Astrocyte (in vitro differentiated cells and primary cell): ENCODE results near the gene CEBPG. TPM values are rescaled to one million over a fixed set of nuclear protein-coding genes. Genes with fewer than 3 reads are reported as not detected.

Experiments used
- DNase-seq: peaks from one replicate; pipeline ENCODE4 v3.0.0-alpha.2; 2010; ENCODE audit warnings: low read depth
- FAIRE-seq: peaks from 2 replicates; lab custom pipeline; 2011; peaks lifted over from hg19 to GRCh38; lab: Jason Lieb, UNC
- H2AFZ ChIP-seq: 2 replicates; pipeline ENCODE4 v1.6.0; 2012; ENCODE audit warnings: low read depth, low read length, inconsistent platforms
- H3K27ac ChIP-seq: 2 replicates; pipeline ENCODE4 v1.5.1; 2011; ENCODE audit warnings: low read depth, low read length, inconsistent platforms
- H3K27me3 ChIP-seq: 2 replicates; pipeline ENCODE4 v1.6.0; 2011; ENCODE audit warnings: low read length, inconsistent platforms; ENCODE audit not compliant: insufficient read depth
- H3K36me3 ChIP-seq: 2 replicates; pipeline ENCODE4 v1.5.1; 2011; ENCODE audit warnings: low read length, inconsistent platforms; ENCODE audit not compliant: insufficient read depth
- H3K4me1 ChIP-seq: 2 replicates; pipeline ENCODE4 v1.5.1; 2011; ENCODE audit warnings: low read length, inconsistent platforms; ENCODE audit not compliant: insufficient read depth
- H3K4me2 ChIP-seq: 2 replicates; pipeline ENCODE4 v1.6.0; 2012; ENCODE audit warnings: low read length, inconsistent platforms
- H3K4me3 ChIP-seq: 2 replicates; pipeline ENCODE4 v1.5.1; 2011; ENCODE audit warnings: low read depth, mild to moderate bottlenecking, low read length, inconsistent platforms; ENCODE audit not compliant: insufficient read depth
- H3K79me2 ChIP-seq: 2 replicates; pipeline ENCODE4 v1.6.0; 2012; ENCODE audit warnings: mild to moderate bottlenecking, low read length, inconsistent platforms; ENCODE audit not compliant: insufficient read depth
- H3K9ac ChIP-seq: 2 replicates; pipeline ENCODE4 v1.6.0; 2012; ENCODE audit warnings: mild to moderate bottlenecking, low read length, inconsistent platforms
- H3K9me3 ChIP-seq: 2 replicates; pipeline ENCODE4 v1.5.1; 2012; ENCODE audit warnings: low read depth, mild to moderate bottlenecking, low read length, inconsistent platforms; ENCODE audit not compliant: insufficient read depth
- H4K20me1 ChIP-seq: 2 replicates; pipeline ENCODE4 v1.6.0; 2012; ENCODE audit warnings: low read length, inconsistent platforms; ENCODE audit not compliant: insufficient read depth
- H3K27ac Mint-ChIP-seq: one replicate; pipeline ENCODE4 v1.8.0; 2021; ENCODE audit warnings: mild to moderate bottlenecking, mixed read lengths; ENCODE audit not compliant: unreplicated experiment
- H3K27me3 Mint-ChIP-seq: one replicate; pipeline ENCODE4 v1.8.0; 2021; ENCODE audit warnings: low read depth, mixed read lengths; ENCODE audit not compliant: unreplicated experiment
- H3K36me3 Mint-ChIP-seq: one replicate; pipeline ENCODE4 v1.8.0; 2021; ENCODE audit warnings: low read depth, mixed read lengths; ENCODE audit not compliant: unreplicated experiment
- H3K4me1 Mint-ChIP-seq: one replicate; pipeline ENCODE4 v1.8.0; 2021; ENCODE audit warnings: low read depth, mixed read lengths; ENCODE audit not compliant: unreplicated experiment
- H3K4me3 Mint-ChIP-seq: one replicate; pipeline ENCODE4 v1.8.0; 2021; ENCODE audit warnings: mild to moderate bottlenecking, moderate library complexity, mixed read lengths; ENCODE audit not compliant: unreplicated experiment
- H3K9me3 Mint-ChIP-seq: one replicate; pipeline ENCODE4 v1.8.0; 2021; ENCODE audit warnings: mild to moderate bottlenecking, mixed read lengths; ENCODE audit not compliant: unreplicated experiment
- EZH2 ChIP-seq: IDR thresholded peaks from 2 replicates; pipeline ENCODE4 v1.6.1; 2012; ENCODE audit warnings: mild to moderate bottlenecking, low read length, inconsistent platforms; ENCODE audit not compliant: insufficient read depth
- total RNA-seq: library from RNA; stranded (reverse); gene quantifications from 2 replicates; pipeline ENCODE4 v1.2.1, GENCODE V29; 2021
- TF ChIP-seq, protein P1 (sequence below): IDR thresholded peaks from 2 replicates; pipeline ENCODE4 v1.5.1; 2011; ENCODE audit warnings: low read depth, mild to moderate bottlenecking, inconsistent platforms, low read length, moderate library complexity; ENCODE audit not compliant: insufficient read depth

CEBPG gene
- total RNA-seq, 1 donor from 2014 or later: 31.7 TPM

DNA sequence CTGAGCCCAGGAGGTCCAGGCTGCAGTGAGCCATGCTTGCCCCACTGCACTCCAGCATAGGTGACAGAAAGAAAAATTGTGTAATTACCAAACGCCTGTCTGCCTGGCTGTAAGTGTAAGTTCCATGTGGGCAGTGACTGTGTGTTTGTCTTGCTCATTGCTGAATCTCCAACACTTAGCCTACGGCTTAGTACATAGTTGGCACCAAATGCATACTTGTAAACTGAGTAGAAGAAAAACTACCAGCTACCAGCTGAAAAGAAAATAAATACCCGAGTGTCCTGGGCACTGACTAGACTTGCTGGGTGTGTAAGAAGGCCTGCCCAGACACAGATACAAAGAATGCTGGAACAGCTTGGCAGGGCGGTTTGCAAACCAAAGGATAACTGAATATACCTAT, 2.7 kb upstream of the CEBPG start:
- peaks cover 8% of the 10 kb centered on the region for H3K4me1 Mint-ChIP-seq
- Histone ChIP-seq H3K27ac (no peak overlapping the region), H4K20me1 (peaks cover 17% of the 10 kb centered on the region), H2AFZ (no peak overlapping the region), H3K79me2 (peaks cover 20% of the 10 kb centered on the region), H3K27me3 (peaks cover 7% of the 10 kb centered on the region), H3K4me1 (peaks cover 15% of the 10 kb centered on the region), H3K4me2 (no peak overlapping the region), H3K36me3 (no peaks in the 10 kb centered on the region), H3K9me3 (no peaks in the 10 kb centered on the region), H3K4me3 (no peak overlapping the region), H3K9ac (no peak overlapping the region)
- no peaks in the 10 kb centered on the region for H3K36me3 Mint-ChIP-seq
- no peak overlapping the region for H3K4me3 Mint-ChIP-seq
- H3K27me3 Mint-ChIP-seq: peaks cover 13% of the 10 kb centered on the region
- TF ChIP-seq EZH2: no peak
- TF ChIP-seq, protein P1, sequence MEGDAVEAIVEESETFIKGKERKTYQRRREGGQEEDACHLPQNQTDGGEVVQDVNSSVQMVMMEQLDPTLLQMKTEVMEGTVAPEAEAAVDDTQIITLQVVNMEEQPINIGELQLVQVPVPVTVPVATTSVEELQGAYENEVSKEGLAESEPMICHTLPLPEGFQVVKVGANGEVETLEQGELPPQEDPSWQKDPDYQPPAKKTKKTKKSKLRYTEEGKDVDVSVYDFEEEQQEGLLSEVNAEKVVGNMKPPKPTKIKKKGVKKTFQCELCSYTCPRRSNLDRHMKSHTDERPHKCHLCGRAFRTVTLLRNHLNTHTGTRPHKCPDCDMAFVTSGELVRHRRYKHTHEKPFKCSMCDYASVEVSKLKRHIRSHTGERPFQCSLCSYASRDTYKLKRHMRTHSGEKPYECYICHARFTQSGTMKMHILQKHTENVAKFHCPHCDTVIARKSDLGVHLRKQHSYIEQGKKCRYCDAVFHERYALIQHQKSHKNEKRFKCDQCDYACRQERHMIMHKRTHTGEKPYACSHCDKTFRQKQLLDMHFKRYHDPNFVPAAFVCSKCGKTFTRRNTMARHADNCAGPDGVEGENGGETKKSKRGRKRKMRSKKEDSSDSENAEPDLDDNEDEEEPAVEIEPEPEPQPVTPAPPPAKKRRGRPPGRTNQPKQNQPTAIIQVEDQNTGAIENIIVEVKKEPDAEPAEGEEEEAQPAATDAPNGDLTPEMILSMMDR: no peak
- H3K27ac Mint-ChIP-seq: no peak overlapping the region
- DNase-seq (no peak), FAIRE-seq (no peak)
- peaks cover 2% of the 10 kb centered on the region for H3K9me3 Mint-ChIP-seq

DNA sequence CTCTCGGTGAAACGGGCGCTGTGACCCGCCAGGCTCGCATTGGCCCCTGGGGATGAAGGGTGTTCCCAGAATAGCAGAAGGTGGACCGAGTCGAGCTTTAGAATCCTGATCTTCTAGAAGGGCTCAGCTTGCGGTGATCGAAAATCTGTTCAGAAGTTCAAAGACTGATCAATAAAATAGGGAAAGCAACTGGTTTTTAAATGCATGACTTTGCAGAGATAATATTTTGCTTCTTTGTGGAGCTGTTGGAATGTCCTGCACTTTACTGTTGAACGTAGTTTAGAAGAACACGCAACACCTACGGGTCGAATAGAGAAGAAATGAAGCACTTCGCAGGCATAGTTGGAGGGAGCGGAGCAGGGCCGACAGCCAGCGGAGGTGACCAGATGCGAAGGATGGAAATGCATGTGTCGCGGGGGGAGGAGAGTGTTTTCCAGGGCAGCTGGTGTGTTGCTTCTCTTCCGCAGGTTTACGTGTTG, 766 bp downstream of the CEBPG start:
- Histone ChIP-seq H3K9me3 (no peaks in the 10 kb centered on the region), H3K79me2 (peaks cover 54% of the 10 kb centered on the region), H3K4me2 (peak overlapping the region; percentile 93), H3K4me3 (peak overlapping the region; percentile 89), H3K36me3 (no peaks in the 10 kb centered on the region), H3K4me1 (peaks cover 20% of the 10 kb centered on the region), H3K9ac (peak overlapping the region; percentile 97), H4K20me1 (peaks cover 52% of the 10 kb centered on the region), H2AFZ (peak overlapping the region; percentile 6), H3K27ac (peak overlapping the region; percentile 90), H3K27me3 (no peaks in the 10 kb centered on the region)
- peak overlapping the region; percentile 94 for H3K4me3 Mint-ChIP-seq
- FAIRE-seq (no peak), DNase-seq (peak; percentile 9)
- H3K9me3 Mint-ChIP-seq: no peaks in the 10 kb centered on the region
- peak overlapping the region; percentile 92 for H3K27ac Mint-ChIP-seq
- peaks cover 30% of the 10 kb centered on the region for H3K4me1 Mint-ChIP-seq
- H3K27me3 Mint-ChIP-seq: no peaks in the 10 kb centered on the region
- no peak for TF ChIP-seq EZH2
- TF ChIP-seq, protein P1: no peak
- H3K36me3 Mint-ChIP-seq: peaks cover 4% of the 10 kb centered on the region

DNA sequence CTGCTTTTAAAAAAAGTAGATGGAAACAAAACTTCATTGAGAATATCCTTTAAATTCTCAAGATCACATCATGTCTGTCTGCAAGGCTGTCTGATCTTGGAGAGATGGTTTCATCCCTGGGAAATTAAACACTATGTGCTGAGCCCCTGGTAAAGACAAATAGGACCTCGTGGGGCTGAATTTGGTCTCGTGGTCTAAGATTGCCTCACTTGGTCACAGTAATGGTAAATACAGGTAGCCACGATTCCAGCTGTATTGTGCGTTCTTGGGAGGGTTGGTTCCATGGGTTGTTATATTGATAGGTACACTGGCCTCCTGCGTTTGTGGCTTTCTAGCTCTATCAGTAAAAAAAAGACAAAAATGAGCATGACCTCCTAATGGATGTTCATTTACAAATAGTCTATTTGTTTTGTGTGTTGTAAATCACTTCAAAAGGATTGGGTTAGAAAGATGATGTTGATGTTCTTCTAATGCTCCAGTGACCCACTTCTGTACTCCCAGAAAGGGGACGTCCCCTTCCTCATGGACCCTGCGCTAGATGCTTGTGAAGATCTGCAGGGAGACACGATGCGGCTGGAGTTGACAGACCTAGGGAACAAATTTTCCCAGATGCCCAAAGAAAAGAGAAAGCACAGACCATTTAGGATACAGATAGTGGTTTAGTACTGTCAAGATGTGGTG, 1.8 kb downstream of the CEBPG start:
- Mint-ChIP-seq H3K36me3 (peaks cover 4% of the 10 kb centered on the region), H3K4me3 (peak overlapping the region; percentile 94), H3K27me3 (no peaks in the 10 kb centered on the region), H3K27ac (peak overlapping the region; percentile 92), H3K4me1 (peaks cover 30% of the 10 kb centered on the region), H3K9me3 (no peaks in the 10 kb centered on the region)
- peak overlapping the region; percentile 89 for H3K4me3 ChIP-seq
- H2AFZ ChIP-seq: no peak overlapping the region
- DNase-seq: no peak
- peaks cover 65% of the 10 kb centered on the region for H3K79me2 ChIP-seq
- peak overlapping the region; percentile 93 for H3K4me2 ChIP-seq
- H3K27me3 ChIP-seq: no peaks in the 10 kb centered on the region
- H3K4me1 ChIP-seq: peaks cover 20% of the 10 kb centered on the region
- H3K9ac ChIP-seq: peak overlapping the region; percentile 97
- H3K36me3 ChIP-seq: no peaks in the 10 kb centered on the region
- TF ChIP-seq, protein P1: no peak
- TF ChIP-seq EZH2: no peak
- H3K9me3 ChIP-seq: no peaks in the 10 kb centered on the region
- peaks cover 62% of the 10 kb centered on the region for H4K20me1 ChIP-seq
- FAIRE-seq: no peak
- H3K27ac ChIP-seq: no peak overlapping the region
